ENCODE results near the gene MTMR2. TPM values are rescaled to one million over a fixed set of nuclear protein-coding genes. Genes with fewer than 3 reads are reported as not detected.
A peak's percentile ranks its signal among the peaks of the same experiment; 100 is the strongest.

MTMR2 gene
- total and polyA plus RNA-seq, 2 of the 13 experiments (the other 11 are each of a cell fraction or from before 2014, with no cell fraction given), result 12.7 to 22.3 TPM

DNA sequence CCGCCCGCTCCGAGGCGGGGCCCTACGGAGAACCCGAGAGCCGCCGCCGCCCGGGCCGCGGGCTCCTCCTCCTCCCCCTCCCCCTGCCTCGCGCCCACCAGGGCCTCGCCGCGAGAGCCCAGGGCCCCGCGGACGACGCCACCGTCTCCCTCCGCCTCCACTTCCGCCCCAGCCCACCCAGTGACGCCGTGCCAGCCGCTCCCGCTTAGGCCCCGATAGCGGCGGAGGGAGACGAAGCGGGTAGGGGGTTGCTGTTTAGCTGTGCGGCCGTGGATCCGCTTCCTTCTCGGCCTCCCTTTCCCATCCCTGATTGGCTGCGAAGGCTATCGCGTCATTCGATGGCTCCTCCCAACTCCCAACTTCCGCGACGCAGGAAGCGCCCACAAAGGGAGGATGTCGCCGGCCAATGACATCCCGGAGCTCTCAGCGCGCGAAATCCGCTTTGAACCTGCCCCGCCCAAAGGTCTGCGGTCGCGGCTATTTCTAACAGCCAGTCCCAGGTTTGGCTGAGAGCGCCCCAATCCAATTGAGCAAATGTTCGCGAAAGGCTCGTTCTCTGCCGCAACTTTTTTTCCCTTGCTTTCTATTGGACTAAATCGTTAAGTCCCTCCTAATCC is 134.3 kb downstream of the MTMR2 start, which contains the start of gene FAM76B (continued):
- TF ChIP-seq MEF2D (CRISPR knock-in tag; IDR thresholded peaks at IDR 0.05) (peak; percentile 48; the same call in 1 of the 2 replicates), HDAC1 (CRISPR knock-in tag; IDR thresholded peaks at IDR 0.05) (peak; percentile 93), ZSCAN22 (CRISPR knock-in tag; IDR thresholded peaks at IDR 0.05) (no peak), CHD2 (IDR thresholded peaks at IDR 0.05; ENCODE audit: low read depth, low read length) (peak; percentile 87), ZNF776 (CRISPR knock-in tag; IDR thresholded peaks at IDR 0.05) (peak; percentile 43; the same call in 1 of the 2 replicates), ZNF367 (CRISPR knock-in tag; IDR thresholded peaks at IDR 0.05; ENCODE audit: borderline replicate concordance) (no peak), ZNF501 (CRISPR knock-in tag; IDR thresholded peaks at IDR 0.05) (peak; percentile 91), TEAD2 (CRISPR knock-in tag; IDR thresholded peaks at IDR 0.05) (no peak), MAFF (IDR thresholded peaks at IDR 0.05; ENCODE audit: low read depth, low read length) (no peak), POLR2AphosphoS5 (IDR thresholded peaks at IDR 0.05; ENCODE audit: low read depth, low read length) (peak; percentile 44; the same call in 1 of the 2 replicates), ZNF205 (CRISPR knock-in tag; IDR thresholded peaks at IDR 0.05) (no peak; the same call in none of the 2 replicates), TOE1 (CRISPR knock-in tag; IDR thresholded peaks at IDR 0.05) (no peak), NR1H2 (CRISPR knock-in tag; IDR thresholded peaks at IDR 0.05; ENCODE audit: borderline replicate concordance, low read depth) (no peak)
- TF ChIP-seq, protein P1, sequence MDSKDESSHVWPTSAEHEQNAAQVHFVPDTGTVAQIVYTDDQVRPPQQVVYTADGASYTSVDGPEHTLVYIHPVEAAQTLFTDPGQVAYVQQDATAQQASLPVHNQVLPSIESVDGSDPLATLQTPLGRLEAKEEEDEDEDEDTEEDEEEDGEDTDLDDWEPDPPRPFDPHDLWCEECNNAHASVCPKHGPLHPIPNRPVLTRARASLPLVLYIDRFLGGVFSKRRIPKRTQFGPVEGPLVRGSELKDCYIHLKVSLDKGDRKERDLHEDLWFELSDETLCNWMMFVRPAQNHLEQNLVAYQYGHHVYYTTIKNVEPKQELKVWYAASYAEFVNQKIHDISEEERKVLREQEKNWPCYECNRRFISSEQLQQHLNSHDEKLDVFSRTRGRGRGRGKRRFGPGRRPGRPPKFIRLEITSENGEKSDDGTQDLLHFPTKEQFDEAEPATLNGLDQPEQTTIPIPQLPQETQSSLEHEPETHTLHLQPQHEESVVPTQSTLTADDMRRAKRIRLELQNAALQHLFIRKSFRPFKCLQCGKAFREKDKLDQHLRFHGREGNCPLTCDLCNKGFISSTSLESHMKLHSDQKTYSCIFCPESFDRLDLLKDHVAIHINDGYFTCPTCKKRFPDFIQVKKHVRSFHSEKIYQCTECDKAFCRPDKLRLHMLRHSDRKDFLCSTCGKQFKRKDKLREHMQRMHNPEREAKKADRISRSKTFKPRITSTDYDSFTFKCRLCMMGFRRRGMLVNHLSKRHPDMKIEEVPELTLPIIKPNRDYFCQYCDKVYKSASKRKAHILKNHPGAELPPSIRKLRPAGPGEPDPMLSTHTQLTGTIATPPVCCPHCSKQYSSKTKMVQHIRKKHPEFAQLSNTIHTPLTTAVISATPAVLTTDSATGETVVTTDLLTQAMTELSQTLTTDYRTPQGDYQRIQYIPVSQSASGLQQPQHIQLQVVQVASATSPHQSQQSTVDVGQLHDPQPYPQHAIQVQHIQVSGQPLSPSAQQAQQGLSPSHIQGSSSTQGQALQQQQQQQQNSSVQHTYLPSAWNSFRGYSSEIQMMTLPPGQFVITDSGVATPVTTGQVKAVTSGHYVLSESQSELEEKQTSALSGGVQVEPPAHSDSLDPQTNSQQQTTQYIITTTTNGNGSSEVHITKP (CRISPR knock-in tag; IDR thresholded peaks at IDR 0.05; ENCODE audit: low read depth), result peak; percentile 23; the same call in 1 of the 2 replicates
- TF ChIP-seq, protein P2, sequence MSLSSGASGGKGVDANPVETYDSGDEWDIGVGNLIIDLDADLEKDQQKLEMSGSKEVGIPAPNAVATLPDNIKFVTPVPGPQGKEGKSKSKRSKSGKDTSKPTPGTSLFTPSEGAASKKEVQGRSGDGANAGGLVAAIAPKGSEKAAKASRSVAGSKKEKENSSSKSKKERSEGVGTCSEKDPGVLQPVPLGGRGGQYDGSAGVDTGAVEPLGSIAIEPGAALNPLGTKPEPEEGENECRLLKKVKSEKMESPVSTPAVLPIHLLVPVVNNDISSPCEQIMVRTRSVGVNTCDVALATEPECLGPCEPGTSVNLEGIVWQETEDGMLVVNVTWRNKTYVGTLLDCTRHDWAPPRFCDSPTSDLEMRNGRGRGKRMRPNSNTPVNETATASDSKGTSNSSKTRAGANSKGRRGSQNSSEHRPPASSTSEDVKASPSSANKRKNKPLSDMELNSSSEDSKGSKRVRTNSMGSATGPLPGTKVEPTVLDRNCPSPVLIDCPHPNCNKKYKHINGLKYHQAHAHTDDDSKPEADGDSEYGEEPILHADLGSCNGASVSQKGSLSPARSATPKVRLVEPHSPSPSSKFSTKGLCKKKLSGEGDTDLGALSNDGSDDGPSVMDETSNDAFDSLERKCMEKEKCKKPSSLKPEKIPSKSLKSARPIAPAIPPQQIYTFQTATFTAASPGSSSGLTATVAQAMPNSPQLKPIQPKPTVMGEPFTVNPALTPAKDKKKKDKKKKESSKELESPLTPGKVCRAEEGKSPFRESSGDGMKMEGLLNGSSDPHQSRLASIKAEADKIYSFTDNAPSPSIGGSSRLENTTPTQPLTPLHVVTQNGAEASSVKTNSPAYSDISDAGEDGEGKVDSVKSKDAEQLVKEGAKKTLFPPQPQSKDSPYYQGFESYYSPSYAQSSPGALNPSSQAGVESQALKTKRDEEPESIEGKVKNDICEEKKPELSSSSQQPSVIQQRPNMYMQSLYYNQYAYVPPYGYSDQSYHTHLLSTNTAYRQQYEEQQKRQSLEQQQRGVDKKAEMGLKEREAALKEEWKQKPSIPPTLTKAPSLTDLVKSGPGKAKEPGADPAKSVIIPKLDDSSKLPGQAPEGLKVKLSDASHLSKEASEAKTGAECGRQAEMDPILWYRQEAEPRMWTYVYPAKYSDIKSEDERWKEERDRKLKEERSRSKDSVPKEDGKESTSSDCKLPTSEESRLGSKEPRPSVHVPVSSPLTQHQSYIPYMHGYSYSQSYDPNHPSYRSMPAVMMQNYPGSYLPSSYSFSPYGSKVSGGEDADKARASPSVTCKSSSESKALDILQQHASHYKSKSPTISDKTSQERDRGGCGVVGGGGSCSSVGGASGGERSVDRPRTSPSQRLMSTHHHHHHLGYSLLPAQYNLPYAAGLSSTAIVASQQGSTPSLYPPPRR (CRISPR knock-in tag; IDR thresholded peaks at IDR 0.05; ENCODE audit: borderline replicate concordance), result peak; percentile 37; the same call in 1 of the 2 replicates
- TF ChIP-seq, protein P3, sequence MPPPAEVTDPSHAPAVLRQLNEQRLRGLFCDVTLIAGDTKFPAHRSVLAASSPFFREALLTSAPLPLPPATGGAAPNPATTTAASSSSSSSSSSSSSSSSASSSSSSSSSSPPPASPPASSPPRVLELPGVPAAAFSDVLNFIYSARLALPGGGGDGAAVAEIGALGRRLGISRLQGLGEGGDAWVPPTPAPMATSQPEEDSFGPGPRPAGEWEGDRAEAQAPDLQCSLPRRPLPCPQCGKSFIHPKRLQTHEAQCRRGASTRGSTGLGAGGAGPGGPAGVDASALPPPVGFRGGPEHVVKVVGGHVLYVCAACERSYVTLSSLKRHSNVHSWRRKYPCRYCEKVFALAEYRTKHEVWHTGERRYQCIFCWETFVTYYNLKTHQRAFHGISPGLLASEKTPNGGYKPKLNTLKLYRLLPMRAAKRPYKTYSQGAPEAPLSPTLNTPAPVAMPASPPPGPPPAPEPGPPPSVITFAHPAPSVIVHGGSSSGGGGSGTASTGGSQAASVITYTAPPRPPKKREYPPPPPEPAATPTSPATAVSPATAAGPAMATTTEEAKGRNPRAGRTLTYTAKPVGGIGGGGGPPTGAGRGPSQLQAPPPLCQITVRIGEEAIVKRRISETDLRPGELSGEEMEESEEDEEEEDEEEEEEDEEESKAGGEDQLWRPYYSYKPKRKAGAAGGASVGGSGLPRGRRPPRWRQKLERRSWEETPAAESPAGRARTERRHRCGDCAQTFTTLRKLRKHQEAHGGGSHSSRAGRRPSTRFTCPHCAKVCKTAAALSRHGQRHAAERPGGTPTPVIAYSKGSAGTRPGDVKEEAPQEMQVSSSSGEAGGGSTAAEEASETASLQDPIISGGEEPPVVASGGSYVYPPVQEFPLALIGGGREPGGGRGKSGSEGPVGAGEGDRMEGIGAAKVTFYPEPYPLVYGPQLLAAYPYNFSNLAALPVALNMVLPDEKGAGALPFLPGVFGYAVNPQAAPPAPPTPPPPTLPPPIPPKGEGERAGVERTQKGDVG (CRISPR knock-in tag; IDR thresholded peaks at IDR 0.05; ENCODE audit: borderline replicate concordance), result no peak
- TF ChIP-seq, protein P4, sequence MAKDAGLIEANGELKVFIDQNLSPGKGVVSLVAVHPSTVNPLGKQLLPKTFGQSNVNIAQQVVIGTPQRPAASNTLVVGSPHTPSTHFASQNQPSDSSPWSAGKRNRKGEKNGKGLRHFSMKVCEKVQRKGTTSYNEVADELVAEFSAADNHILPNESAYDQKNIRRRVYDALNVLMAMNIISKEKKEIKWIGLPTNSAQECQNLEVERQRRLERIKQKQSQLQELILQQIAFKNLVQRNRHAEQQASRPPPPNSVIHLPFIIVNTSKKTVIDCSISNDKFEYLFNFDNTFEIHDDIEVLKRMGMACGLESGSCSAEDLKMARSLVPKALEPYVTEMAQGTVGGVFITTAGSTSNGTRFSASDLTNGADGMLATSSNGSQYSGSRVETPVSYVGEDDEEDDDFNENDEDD (CRISPR knock-in tag; IDR thresholded peaks at IDR 0.05; ENCODE audit: borderline replicate concordance), result peak; percentile 98

All from HepG2 (cell line).